Measurements from ENCODE around the gene FLVCR2.

DNA sequence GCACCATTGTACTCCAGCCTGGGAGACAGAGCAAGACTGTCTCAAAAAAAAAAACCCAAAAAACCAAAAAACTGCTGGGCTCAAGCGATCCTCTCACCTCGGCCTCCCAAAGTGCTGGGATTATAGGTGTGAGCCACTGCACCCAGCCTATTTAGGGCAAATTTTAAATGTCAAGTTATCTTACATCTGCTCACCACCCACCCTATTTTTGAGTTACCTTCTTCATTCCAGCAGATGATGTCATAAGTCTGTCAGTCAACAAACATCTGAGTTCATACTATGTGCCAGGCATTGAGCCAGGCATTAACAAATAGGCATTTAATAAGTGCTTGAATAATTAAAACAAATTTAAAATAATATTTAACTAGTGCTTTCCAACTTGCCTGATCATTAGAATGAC lies 34.6 kb upstream of the FLVCR2 start:
- TF ChIP-seq, protein P1, sequence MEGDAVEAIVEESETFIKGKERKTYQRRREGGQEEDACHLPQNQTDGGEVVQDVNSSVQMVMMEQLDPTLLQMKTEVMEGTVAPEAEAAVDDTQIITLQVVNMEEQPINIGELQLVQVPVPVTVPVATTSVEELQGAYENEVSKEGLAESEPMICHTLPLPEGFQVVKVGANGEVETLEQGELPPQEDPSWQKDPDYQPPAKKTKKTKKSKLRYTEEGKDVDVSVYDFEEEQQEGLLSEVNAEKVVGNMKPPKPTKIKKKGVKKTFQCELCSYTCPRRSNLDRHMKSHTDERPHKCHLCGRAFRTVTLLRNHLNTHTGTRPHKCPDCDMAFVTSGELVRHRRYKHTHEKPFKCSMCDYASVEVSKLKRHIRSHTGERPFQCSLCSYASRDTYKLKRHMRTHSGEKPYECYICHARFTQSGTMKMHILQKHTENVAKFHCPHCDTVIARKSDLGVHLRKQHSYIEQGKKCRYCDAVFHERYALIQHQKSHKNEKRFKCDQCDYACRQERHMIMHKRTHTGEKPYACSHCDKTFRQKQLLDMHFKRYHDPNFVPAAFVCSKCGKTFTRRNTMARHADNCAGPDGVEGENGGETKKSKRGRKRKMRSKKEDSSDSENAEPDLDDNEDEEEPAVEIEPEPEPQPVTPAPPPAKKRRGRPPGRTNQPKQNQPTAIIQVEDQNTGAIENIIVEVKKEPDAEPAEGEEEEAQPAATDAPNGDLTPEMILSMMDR (IDR thresholded peaks at IDR 0.05): no peak
- no peak for TF ChIP-seq POLR2A (IDR thresholded peaks at IDR 0.05)

All from body of pancreas (tissue), 4 donors.